Smooth muscle cell (in vitro differentiated cells): ENCODE results near the gene TTC39B. TPM values are rescaled to one million over a fixed set of nuclear protein-coding genes. Genes with fewer than 3 reads are reported as not detected.
"Not testable (repeated sequence)": the region's sequence is repeated elsewhere in the genome, so short reads cannot be mapped to it uniquely, and the experiment has no call there.

Experiments
- DNase-seq: peaks from one replicate; lab custom pipeline; 2025; ENCODE audit not compliant: unreplicated experiment; lab: John Stamatoyannopoulos, UW
- H2AFZ ChIP-seq: fragments of 200-600 bp; sonication (generic); 2 replicates; pipeline ENCODE4 v1.6.0; 2016; ENCODE audit warnings: antibody characterized with exemption, low read depth, mild to moderate bottlenecking
- H3F3A ChIP-seq: fragments of 200-600 bp; sonication (generic); 2 replicates; pipeline ENCODE4 v1.6.0; 2017; ENCODE audit warnings: antibody characterized with exemption, low read depth
- H3K27ac ChIP-seq: fragments of 200-600 bp; sonication (generic); 2 replicates; pipeline ENCODE4 v1.5.1; 2016; ENCODE audit warnings: low read depth, mild to moderate bottlenecking
- H3K27me3 ChIP-seq: fragments of 200-600 bp; sonication (generic); 2 replicates; pipeline ENCODE4 v1.6.1; 2016; ENCODE audit warnings: low read depth, mild to moderate bottlenecking
- H3K36me3 ChIP-seq: fragments of 200-600 bp; sonication (generic); 2 replicates; pipeline ENCODE4 v1.5.1; 2016; ENCODE audit warnings: low read depth
- H3K4me1 ChIP-seq: fragments of 200-600 bp; sonication (generic); 2 replicates; pipeline ENCODE4 v1.5.1; 2016; ENCODE audit warnings: low read depth
- H3K4me2 ChIP-seq: fragments of 200-600 bp; sonication (generic); 2 replicates; pipeline ENCODE4 v1.6.0; 2016; ENCODE audit warnings: mild to moderate bottlenecking
- H3K4me3 ChIP-seq: fragments of 200-600 bp; sonication (generic); 2 replicates; pipeline ENCODE4 v1.5.1; 2016; ENCODE audit warnings: mild to moderate bottlenecking
- H3K79me2 ChIP-seq: fragments of 200-600 bp; sonication (generic); 2 replicates; pipeline ENCODE4 v1.6.0; 2016; ENCODE audit warnings: low read depth, mild to moderate bottlenecking
- H3K9ac ChIP-seq: fragments of 200-600 bp; sonication (generic); 2 replicates; pipeline ENCODE4 v1.6.0; 2016; ENCODE audit warnings: low read depth
- H3K9me3 ChIP-seq: fragments of 200-600 bp; sonication (generic); replicated peaks from 2 replicates; pipeline ENCODE4 v1.5.1; 2016; ENCODE audit warnings: low read depth
- H4K20me1 ChIP-seq: fragments of 200-600 bp; sonication (generic); 2 replicates; pipeline ENCODE4 v1.6.0; 2016; ENCODE audit warnings: low read depth
- WGBS: methylation state at CpG from one replicate; pipeline ENCODE4 v1.1.7; 2016; ENCODE audit warnings: low lambda C conversion rate; 5-methylcytosine and 5-hydroxymethylcytosine counted together
- polyA plus RNA-seq: library from polyadenylated mRNA; unstranded; fragments of >200 nt; fragmentation: Nextera tagmentation; extraction: Ambion mirVana; gene quantifications from 2 replicates; pipeline ENCODE4 v1.2.1, GENCODE V29; 2016
- total RNA-seq: library from RNA; depleted of rRNA; stranded (reverse); fragments of >200 nt; gene quantifications from 2 replicates; pipeline ENCODE4 v1.2.3, GENCODE V29; 2014
- TF ChIP-seq, protein P1 (sequence below): fragments of 200-600 bp; sonication (generic); IDR thresholded peaks from 2 replicates; pipeline ENCODE4 v1.5.1; 2017; ENCODE audit warnings: borderline replicate concordance, mild to moderate bottlenecking, antibody characterized with exemption; ENCODE audit not compliant: insufficient read depth, poor library complexity, severe bottlenecking

TTC39B gene
- total and polyA plus RNA-seq, 2 experiments from 2014 or later, result 3.8 to 13.3 TPM

DNA sequence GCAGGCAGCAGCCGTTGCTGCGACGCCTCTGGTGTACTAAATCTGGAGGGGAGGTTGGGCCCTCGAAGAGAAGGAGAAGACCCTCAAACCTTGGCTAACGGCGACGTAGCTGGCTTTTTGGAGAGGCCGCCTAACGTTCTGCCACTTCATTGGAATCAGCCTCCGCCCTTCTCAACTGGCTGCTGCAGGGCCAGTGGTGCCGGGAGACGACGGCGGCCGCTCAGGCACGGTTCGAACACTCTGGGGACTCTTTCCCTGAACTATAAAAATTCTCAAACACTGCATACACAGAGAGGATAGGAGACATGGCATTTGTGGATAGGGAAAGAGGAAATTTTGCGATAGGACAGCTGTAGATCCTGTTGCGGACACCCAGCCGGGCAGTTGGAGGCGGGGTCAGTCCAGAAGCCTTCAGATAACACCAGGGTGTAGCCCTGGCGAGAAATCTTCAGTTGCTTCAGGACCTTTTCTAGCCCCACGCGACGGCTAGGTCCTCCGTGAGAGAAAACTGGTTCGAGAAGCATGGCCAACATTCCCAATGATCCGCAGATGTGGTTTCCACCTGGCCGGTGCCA lies 74.2 kb downstream of the TTC39B start:
- H3K36me3 ChIP-seq, H3K4me2 ChIP-seq, DNase-seq, H3F3A ChIP-seq, H3K27ac ChIP-seq, H3K4me3 ChIP-seq, H2AFZ ChIP-seq, H4K20me1 ChIP-seq, H3K27me3 ChIP-seq, H3K4me1 ChIP-seq, H3K9ac ChIP-seq: not testable (repeated sequence)
- WGBS, result 94% methylated on average over 29 of the region's 29 CpGs
- Histone ChIP-seq H3K9me3 (peaks cover 10% of the 10 kb centered on the region), H3K79me2 (peaks cover 25% of the 10 kb centered on the region)

DNA sequence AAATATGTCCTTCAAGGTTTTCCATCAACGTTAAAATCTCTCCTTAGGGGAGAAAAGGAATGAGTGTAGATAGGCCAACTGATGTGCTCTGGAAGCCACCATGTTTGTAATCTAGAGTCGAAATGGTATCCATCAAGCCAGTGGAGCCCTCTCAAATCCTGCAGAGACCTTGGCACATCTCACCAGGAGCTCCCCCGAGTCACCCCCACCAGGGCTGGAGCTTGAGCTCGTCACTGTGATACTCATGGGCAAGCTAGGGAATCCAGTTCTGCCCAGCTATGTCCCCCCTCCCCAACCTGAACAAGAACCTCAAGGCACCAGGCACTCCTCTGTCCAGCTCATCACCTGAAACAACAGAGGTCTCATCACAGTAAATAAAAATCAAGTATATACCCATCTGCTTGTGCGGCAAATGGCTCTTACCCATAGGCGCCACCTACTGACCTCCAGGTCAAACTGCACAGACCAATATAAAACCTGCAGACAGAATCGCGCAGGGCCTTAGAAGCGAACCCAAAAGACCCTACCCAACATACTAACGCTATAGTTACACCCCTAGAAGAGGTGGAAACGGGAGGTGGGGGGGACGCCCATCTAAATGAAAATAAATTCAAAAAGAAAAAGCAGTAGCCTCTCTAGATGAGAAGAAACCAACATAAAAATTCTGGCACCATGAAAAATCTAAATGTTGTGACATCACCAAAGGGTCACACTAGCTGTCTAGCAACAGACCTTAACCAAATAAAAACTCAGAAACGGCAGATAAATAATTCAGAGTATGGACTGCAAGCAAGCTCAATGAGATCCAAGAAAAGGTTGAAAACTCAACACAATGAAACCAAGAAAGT lies 75.0 kb downstream of the TTC39B start:
- 51% methylated on average over 13 of the region's 13 CpGs for WGBS
- H3K4me2 ChIP-seq, result no peak overlapping the region

DNA sequence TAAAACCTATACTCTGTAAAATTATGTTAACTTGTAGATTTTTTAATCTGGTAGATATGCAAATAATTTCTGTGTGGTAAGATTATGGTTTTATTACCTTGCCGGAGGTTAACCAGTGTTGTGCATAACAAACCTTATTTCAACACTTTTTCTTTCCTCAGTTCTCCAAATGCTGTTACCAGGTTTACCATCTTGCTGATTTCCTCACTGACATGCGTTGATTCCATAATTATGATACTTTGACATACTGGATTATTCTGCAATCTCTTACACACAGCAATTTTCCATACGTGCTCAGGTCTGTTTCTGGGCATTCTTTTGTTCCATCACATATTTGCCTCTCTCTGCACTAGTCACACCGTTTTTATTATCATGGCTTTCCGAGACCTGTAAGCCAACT lies 77.6 kb downstream of the TTC39B start:
- no peaks in the 10 kb centered on the region for H3K79me2 ChIP-seq
- no peak overlapping the region for H3K4me2 ChIP-seq
- H4K20me1 ChIP-seq, result no peaks in the 10 kb centered on the region
- no peak for DNase-seq
- no peaks in the 10 kb centered on the region for H3K4me1 ChIP-seq
- 95% methylated on average over 5 of the region's 5 CpGs for WGBS
- H3K9ac ChIP-seq, result no peak overlapping the region
- H3K27ac ChIP-seq, result no peak overlapping the region
- no peaks in the 10 kb centered on the region for H3F3A ChIP-seq
- H2AFZ ChIP-seq, result no peak overlapping the region
- no peaks in the 10 kb centered on the region for H3K9me3 ChIP-seq
- H3K27me3 ChIP-seq, result no peaks in the 10 kb centered on the region
- TF ChIP-seq, protein P1, sequence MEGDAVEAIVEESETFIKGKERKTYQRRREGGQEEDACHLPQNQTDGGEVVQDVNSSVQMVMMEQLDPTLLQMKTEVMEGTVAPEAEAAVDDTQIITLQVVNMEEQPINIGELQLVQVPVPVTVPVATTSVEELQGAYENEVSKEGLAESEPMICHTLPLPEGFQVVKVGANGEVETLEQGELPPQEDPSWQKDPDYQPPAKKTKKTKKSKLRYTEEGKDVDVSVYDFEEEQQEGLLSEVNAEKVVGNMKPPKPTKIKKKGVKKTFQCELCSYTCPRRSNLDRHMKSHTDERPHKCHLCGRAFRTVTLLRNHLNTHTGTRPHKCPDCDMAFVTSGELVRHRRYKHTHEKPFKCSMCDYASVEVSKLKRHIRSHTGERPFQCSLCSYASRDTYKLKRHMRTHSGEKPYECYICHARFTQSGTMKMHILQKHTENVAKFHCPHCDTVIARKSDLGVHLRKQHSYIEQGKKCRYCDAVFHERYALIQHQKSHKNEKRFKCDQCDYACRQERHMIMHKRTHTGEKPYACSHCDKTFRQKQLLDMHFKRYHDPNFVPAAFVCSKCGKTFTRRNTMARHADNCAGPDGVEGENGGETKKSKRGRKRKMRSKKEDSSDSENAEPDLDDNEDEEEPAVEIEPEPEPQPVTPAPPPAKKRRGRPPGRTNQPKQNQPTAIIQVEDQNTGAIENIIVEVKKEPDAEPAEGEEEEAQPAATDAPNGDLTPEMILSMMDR, result no peak
- H3K36me3 ChIP-seq, result no peaks in the 10 kb centered on the region
- no peak overlapping the region for H3K4me3 ChIP-seq

More for the DNA sequence above, 75.0 kb downstream of the TTC39B start:
- Histone ChIP-seq H3K9me3 (peaks cover 10% of the 10 kb centered on the region), H3K27ac (no peak overlapping the region), H3K9ac (no peak overlapping the region), H3K4me3 (no peak overlapping the region), H3F3A (no peaks in the 10 kb centered on the region), H4K20me1 (no peaks in the 10 kb centered on the region), H3K4me1 (no peaks in the 10 kb centered on the region), H3K27me3 (no peaks in the 10 kb centered on the region), H2AFZ (no peak overlapping the region), H3K36me3 (no peaks in the 10 kb centered on the region), H3K79me2 (peaks cover 18% of the 10 kb centered on the region)
- no peak for DNase-seq
- TF ChIP-seq, protein P1, result peak; percentile 44

DNA sequence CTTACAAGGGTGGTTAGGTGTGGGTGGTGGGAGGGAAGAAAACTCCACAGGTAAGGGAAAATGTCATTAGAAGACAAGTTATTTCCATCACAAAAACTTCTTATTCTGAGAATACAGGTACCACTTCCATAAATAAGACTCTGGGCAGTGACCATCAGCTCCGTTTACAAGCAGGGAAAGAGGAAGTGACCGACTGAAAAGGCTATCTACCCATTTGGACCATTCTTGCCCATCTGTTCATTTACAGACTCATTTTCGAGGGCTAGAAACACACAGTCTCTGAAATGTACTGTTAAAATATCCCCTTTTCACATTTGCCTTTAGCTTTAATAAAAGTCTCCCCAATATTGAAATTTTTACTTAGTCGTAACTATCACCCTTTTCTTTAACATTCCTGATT lies 79.5 kb downstream of the TTC39B start:
- no peaks in the 10 kb centered on the region for H3K36me3 ChIP-seq
- no peaks in the 10 kb centered on the region for H4K20me1 ChIP-seq
- WGBS, result 94% methylated on average over 4 of the region's 4 CpGs
- DNase-seq, result no peak
- no peaks in the 10 kb centered on the region for H3F3A ChIP-seq
- H3K4me1 ChIP-seq, result no peaks in the 10 kb centered on the region
- no peak overlapping the region for H3K4me2 ChIP-seq
- no peak overlapping the region for H3K9ac ChIP-seq
- no peaks in the 10 kb centered on the region for H3K9me3 ChIP-seq
- no peaks in the 10 kb centered on the region for H3K27me3 ChIP-seq
- no peaks in the 10 kb centered on the region for H3K79me2 ChIP-seq
- H2AFZ ChIP-seq, result no peak overlapping the region
- H3K4me3 ChIP-seq, result no peak overlapping the region
- no peak overlapping the region for H3K27ac ChIP-seq
- TF ChIP-seq, protein P1, result no peak
